ENCODE results near the gene ARHGEF11. TPM values are rescaled to one million over a fixed set of nuclear protein-coding genes. Genes with fewer than 3 reads are reported as not detected.
A peak's percentile ranks its signal among the peaks of the same experiment; 100 is the strongest.

ARHGEF11 gene
- total RNA-seq, 1 experiment from 2014 or later, result 24.9 TPM

- no peak for DNase-seq (ENCODE audit: low spot score)
These were observed 44.2 kb downstream of the ARHGEF11 start for GRCh38 chr1:157001304-157001703.

- DNase-seq (ENCODE audit: low spot score), result no peak
These were observed 44.9 kb downstream of the ARHGEF11 start for GRCh38 chr1:157000686-157001085.

- DNase-seq (ENCODE audit: low spot score), result no peak
These were observed 45.8 kb downstream of the ARHGEF11 start for GRCh38 chr1:156999596-157000320.

GRCh38 chr1:156998840-156999500 lies 46.6 kb downstream of the ARHGEF11 start:
- no peak for DNase-seq (ENCODE audit: low spot score)

- DNase-seq (ENCODE audit: low spot score), result no peak
These were observed 47.2 kb downstream of the ARHGEF11 start for GRCh38 chr1:156998301-156998700.

GRCh38 chr1:156995412-156995811 lies 50.1 kb downstream of the ARHGEF11 start:
- DNase-seq (ENCODE audit: low spot score), result no peak

- no peak for DNase-seq (ENCODE audit: low spot score)
These were observed 51.3 kb downstream of the ARHGEF11 start for GRCh38 chr1:156994277-156994676.

- DNase-seq (ENCODE audit: low spot score), result peak; percentile 19
These were observed 52.0 kb downstream of the ARHGEF11 start for GRCh38 chr1:156993426-156994147.

- DNase-seq (ENCODE audit: low spot score), result no peak
These were observed 53.3 kb downstream of the ARHGEF11 start for GRCh38 chr1:156992215-156992614.

- DNase-seq (ENCODE audit: low spot score), result no peak
These were observed 57.8 kb downstream of the ARHGEF11 start for GRCh38 chr1:156987715-156988114.

GRCh38 chr1:156980551-156980950 lies 65.0 kb downstream of the ARHGEF11 start:
- DNase-seq (ENCODE audit: low spot score), result no peak

- DNase-seq (ENCODE audit: low spot score), result no peak
These were observed 70.5 kb downstream of the ARHGEF11 start for GRCh38 chr1:156975084-156975483.

- DNase-seq (ENCODE audit: low spot score), result no peak
These were observed 72.1 kb downstream of the ARHGEF11 start for GRCh38 chr1:156973417-156973816.

- no peak for DNase-seq (ENCODE audit: low spot score)
These were observed 75.5 kb downstream of the ARHGEF11 start for GRCh38 chr1:156970017-156970416.

- DNase-seq (ENCODE audit: low spot score), result no peak
These were observed 76.0 kb downstream of the ARHGEF11 start for GRCh38 chr1:156969496-156969895.

GRCh38 chr1:156964441-156964840 lies 81.1 kb downstream of the ARHGEF11 start:
- DNase-seq (ENCODE audit: low spot score), result no peak

GRCh38 chr1:156963621-156964020 lies 81.9 kb downstream of the ARHGEF11 start:
- DNase-seq (ENCODE audit: low spot score), result no peak

GRCh38 chr1:156961709-156962108 lies 83.8 kb downstream of the ARHGEF11 start:
- DNase-seq (ENCODE audit: low spot score), result peak; percentile 56

- no peak for DNase-seq (ENCODE audit: low spot score)
These were observed 85.6 kb downstream of the ARHGEF11 start for GRCh38 chr1:156959925-156960324.

GRCh38 chr1:156959414-156959813 lies 86.1 kb downstream of the ARHGEF11 start:
- DNase-seq (ENCODE audit: low spot score), result no peak

GRCh38 chr1:156958247-156958714 lies 87.3 kb downstream of the ARHGEF11 start:
- peak; percentile 28 for DNase-seq (ENCODE audit: low spot score)

- DNase-seq (ENCODE audit: low spot score), result no peak
These were observed 87.9 kb downstream of the ARHGEF11 start for GRCh38 chr1:156957634-156958033.

Data from HT-29 (cell line).